ENCODE results near the gene ENTREP1.

Gene ENTREP1

GRCh38 chr9:69392826-69393225 lies 67.8 kb downstream of the ENTREP1 start:
- H3F3A ChIP-seq (ENCODE audit: insufficient read depth): no peaks in the 10 kb centered on the region
- no peaks in the 10 kb centered on the region for H3K79me2 ChIP-seq (ENCODE audit: insufficient read depth, low read length)
- H3K9me2 ChIP-seq (replicated peaks; ENCODE audit: insufficient read depth, low read length): no peaks in the 10 kb centered on the region
- TF ChIP-seq CTCF (IDR thresholded peaks at IDR 0.05; ENCODE audit: insufficient read depth, low read length, poor library complexity, severe bottlenecking) (no peak), EZH2phosphoT487 (conservative IDR thresholded peaks at IDR 0.05; ENCODE audit: low read length) (no peak)
- H3K27me3 ChIP-seq (ENCODE audit: low read length): 0 out of 2 replicates have a peak, but pooled peaks cover 3% of the 10 kb centered on the region
- H3K9me3 ChIP-seq (ENCODE audit: insufficient read depth, low read length): no peaks in the 10 kb centered on the region
- H3K36me3 ChIP-seq (ENCODE audit: low read length): no peaks in the 10 kb centered on the region
- H4K20me1 ChIP-seq (ENCODE audit: low read depth, low read length): no peaks in the 10 kb centered on the region
- H3K27ac ChIP-seq (ENCODE audit: low read depth, low read length): no peak overlapping the region
- H3K4me3 ChIP-seq (ENCODE audit: insufficient read depth, low read length, poor library complexity, severe bottlenecking): no peak overlapping the region
- no peak overlapping the region for H3K4me2 ChIP-seq (ENCODE audit: low read depth, low read length, poor library complexity, severe bottlenecking)
- no peak overlapping the region for H3K9ac ChIP-seq (ENCODE audit: low read length)
- no peak overlapping the region for H2AFZ ChIP-seq (ENCODE audit: low read depth, low read length, severe bottlenecking)

GRCh38 chr9:69393425-69393824 lies 68.4 kb downstream of the ENTREP1 start:
- Histone ChIP-seq H3K9me2 (replicated peaks; ENCODE audit: insufficient read depth, low read length) (no peaks in the 10 kb centered on the region), H3K79me2 (ENCODE audit: insufficient read depth, low read length) (no peaks in the 10 kb centered on the region), H3K27me3 (ENCODE audit: low read length) (0 out of 2 replicates have a peak, but pooled peaks cover 3% of the 10 kb centered on the region), H3F3A (ENCODE audit: insufficient read depth) (no peaks in the 10 kb centered on the region), H3K9me3 (ENCODE audit: insufficient read depth, low read length) (no peaks in the 10 kb centered on the region), H3K27ac (ENCODE audit: low read depth, low read length) (no peak overlapping the region), H4K20me1 (ENCODE audit: low read depth, low read length) (no peaks in the 10 kb centered on the region), H2AFZ (ENCODE audit: low read depth, low read length, severe bottlenecking) (no peak overlapping the region), H3K4me2 (ENCODE audit: low read depth, low read length, poor library complexity, severe bottlenecking) (no peak overlapping the region), H3K9ac (ENCODE audit: low read length) (no peak overlapping the region), H3K4me3 (ENCODE audit: insufficient read depth, low read length, poor library complexity, severe bottlenecking) (no peak overlapping the region), H3K36me3 (ENCODE audit: low read length) (no peaks in the 10 kb centered on the region)
- no peak for TF ChIP-seq EZH2phosphoT487 (conservative IDR thresholded peaks at IDR 0.05; ENCODE audit: low read length)
- TF ChIP-seq CTCF (IDR thresholded peaks at IDR 0.05; ENCODE audit: insufficient read depth, low read length, poor library complexity, severe bottlenecking): no peak

GRCh38 chr9:69395718-69396117 lies 70.7 kb downstream of the ENTREP1 start:
- Histone ChIP-seq H3K4me3 (ENCODE audit: insufficient read depth, low read length, poor library complexity, severe bottlenecking) (no peak overlapping the region), H3K79me2 (ENCODE audit: insufficient read depth, low read length) (no peaks in the 10 kb centered on the region), H3K27me3 (ENCODE audit: low read length) (no peaks in the 10 kb centered on the region), H3K4me2 (ENCODE audit: low read depth, low read length, poor library complexity, severe bottlenecking) (no peak overlapping the region), H3K36me3 (ENCODE audit: low read length) (no peaks in the 10 kb centered on the region), H3K9ac (ENCODE audit: low read length) (no peak overlapping the region), H4K20me1 (ENCODE audit: low read depth, low read length) (no peaks in the 10 kb centered on the region), H3F3A (ENCODE audit: insufficient read depth) (no peaks in the 10 kb centered on the region), H3K27ac (ENCODE audit: low read depth, low read length) (no peak overlapping the region), H2AFZ (ENCODE audit: low read depth, low read length, severe bottlenecking) (no peak overlapping the region), H3K9me2 (replicated peaks; ENCODE audit: insufficient read depth, low read length) (no peaks in the 10 kb centered on the region), H3K9me3 (ENCODE audit: insufficient read depth, low read length) (no peaks in the 10 kb centered on the region)
- no peak for TF ChIP-seq CTCF (IDR thresholded peaks at IDR 0.05; ENCODE audit: insufficient read depth, low read length, poor library complexity, severe bottlenecking)
- TF ChIP-seq EZH2phosphoT487 (conservative IDR thresholded peaks at IDR 0.05; ENCODE audit: low read length): no peak
